ENCODE measurements around the gene OR51B4. TPM values are rescaled to one million over a fixed set of nuclear protein-coding genes. Genes with fewer than 3 reads are reported as not detected.

OR51B4 gene
- total and polyA plus RNA-seq, 9 of the 15 experiments (the other 6 are each of a cell fraction or from before 2014, with no cell fraction given), result 17.1 to 64.6 (median 39.9) TPM

GRCh38 chr11:5280582-5281102, 21.1 kb downstream of the OR51B4 start (continued):
- TF ChIP-seq, protein P1, sequence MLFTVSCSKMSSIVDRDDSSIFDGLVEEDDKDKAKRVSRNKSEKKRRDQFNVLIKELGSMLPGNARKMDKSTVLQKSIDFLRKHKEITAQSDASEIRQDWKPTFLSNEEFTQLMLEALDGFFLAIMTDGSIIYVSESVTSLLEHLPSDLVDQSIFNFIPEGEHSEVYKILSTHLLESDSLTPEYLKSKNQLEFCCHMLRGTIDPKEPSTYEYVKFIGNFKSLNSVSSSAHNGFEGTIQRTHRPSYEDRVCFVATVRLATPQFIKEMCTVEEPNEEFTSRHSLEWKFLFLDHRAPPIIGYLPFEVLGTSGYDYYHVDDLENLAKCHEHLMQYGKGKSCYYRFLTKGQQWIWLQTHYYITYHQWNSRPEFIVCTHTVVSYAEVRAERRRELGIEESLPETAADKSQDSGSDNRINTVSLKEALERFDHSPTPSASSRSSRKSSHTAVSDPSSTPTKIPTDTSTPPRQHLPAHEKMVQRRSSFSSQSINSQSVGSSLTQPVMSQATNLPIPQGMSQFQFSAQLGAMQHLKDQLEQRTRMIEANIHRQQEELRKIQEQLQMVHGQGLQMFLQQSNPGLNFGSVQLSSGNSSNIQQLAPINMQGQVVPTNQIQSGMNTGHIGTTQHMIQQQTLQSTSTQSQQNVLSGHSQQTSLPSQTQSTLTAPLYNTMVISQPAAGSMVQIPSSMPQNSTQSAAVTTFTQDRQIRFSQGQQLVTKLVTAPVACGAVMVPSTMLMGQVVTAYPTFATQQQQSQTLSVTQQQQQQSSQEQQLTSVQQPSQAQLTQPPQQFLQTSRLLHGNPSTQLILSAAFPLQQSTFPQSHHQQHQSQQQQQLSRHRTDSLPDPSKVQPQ (CRISPR knock-in tag; IDR thresholded peaks at IDR 0.05; ENCODE audit: borderline replicate concordance), result peak; percentile 57; the same call in 1 of the 2 replicates
- TF ChIP-seq ZNF174 (CRISPR knock-in tag; IDR thresholded peaks at IDR 0.05) (no peak), HDAC1 (IDR thresholded peaks at IDR 0.05) (peak in 1 of 2 experiments; percentile 92; a peak in 3 of 4 replicates), USF1 (CRISPR knock-in tag; IDR thresholded peaks at IDR 0.05) (peak; percentile 69), HMG20A (CRISPR knock-in tag; conservative IDR thresholded peaks at IDR 0.05) (no peak), RB1 (IDR thresholded peaks at IDR 0.05; ENCODE audit: low read depth) (peak; percentile 40; the same call in 1 of the 2 replicates), ADNP (tag; IDR thresholded peaks at IDR 0.05) (no peak), SMARCC2 (IDR thresholded peaks at IDR 0.05; ENCODE audit: low read depth) (peak; percentile 99), MCM3 (IDR thresholded peaks at IDR 0.05) (no peak), MCM7 (IDR thresholded peaks at IDR 0.05) (no peak), RFX5 (IDR thresholded peaks at IDR 0.05; ENCODE audit: low read depth, low read length) (no peak), SAFB2 (IDR thresholded peaks at IDR 0.05; ENCODE audit: borderline replicate concordance, low read depth, low read length, severe bottlenecking) (no peak), ZMIZ1 (IDR thresholded peaks at IDR 0.05; ENCODE audit: low read depth in 2 of 2, low read length in 2 of 2) (peak in 1 of 2 experiments; percentile 97; a peak in 2 of 4 replicates), ZNF584 (CRISPR knock-in tag; IDR thresholded peaks at IDR 0.05; ENCODE audit: low read depth) (peak; percentile 74)
- TF ChIP-seq, protein P2, sequence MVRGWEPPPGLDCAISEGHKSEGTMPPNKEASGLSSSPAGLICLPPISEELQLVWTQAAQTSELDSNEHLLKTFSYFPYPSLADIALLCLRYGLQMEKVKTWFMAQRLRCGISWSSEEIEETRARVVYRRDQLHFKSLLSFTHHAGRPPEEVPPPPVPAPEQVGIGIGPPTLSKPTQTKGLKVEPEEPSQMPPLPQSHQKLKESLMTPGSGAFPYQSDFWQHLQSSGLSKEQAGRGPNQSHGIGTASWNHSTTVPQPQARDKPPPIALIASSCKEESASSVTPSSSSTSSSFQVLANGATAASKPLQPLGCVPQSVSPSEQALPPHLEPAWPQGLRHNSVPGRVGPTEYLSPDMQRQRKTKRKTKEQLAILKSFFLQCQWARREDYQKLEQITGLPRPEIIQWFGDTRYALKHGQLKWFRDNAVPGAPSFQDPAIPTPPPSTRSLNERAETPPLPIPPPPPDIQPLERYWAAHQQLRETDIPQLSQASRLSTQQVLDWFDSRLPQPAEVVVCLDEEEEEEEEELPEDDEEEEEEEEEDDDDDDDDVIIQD (CRISPR knock-in tag; IDR thresholded peaks at IDR 0.05), result peak; percentile 80; the same call in 1 of the 2 replicates
- TF ChIP-seq, protein P3, sequence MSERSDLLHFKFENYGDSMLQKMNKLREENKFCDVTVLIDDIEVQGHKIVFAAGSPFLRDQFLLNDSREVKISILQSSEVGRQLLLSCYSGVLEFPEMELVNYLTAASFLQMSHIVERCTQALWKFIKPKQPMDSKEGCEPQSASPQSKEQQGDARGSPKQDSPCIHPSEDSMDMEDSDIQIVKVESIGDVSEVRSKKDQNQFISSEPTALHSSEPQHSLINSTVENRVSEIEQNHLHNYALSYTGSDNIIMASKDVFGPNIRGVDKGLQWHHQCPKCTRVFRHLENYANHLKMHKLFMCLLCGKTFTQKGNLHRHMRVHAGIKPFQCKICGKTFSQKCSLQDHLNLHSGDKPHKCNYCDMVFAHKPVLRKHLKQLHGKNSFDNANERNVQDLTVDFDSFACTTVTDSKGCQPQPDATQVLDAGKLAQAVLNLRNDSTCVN (CRISPR knock-in tag; IDR thresholded peaks at IDR 0.05), result peak; percentile 57; the same call in 1 of the 2 replicates
